HG03139 (cell line): Measurements from ENCODE around the gene CCNJ.
A peak's percentile ranks its signal among the peaks of the same experiment; 100 is the strongest.
"Not testable (repeated sequence)": the region's sequence is repeated elsewhere in the genome, so short reads cannot be mapped to it uniquely, and the experiment has no call there.

ENCODE experiments used
- ATAC-seq: cut with Tn5 transposase; IDR thresholded peaks from one replicate; pipeline ENCODE4 v1.9.1; 2021; ENCODE audit not compliant: unreplicated experiment

The CCNJ gene

GRCh38 chr10:96043033-96043892, at the start of gene CCNJ:
Gene CCNJ (plus strand): TSS chr10:96043583. CDS start chr10:96044394, 811 bp downstream.
- peak; percentile 90 for ATAC-seq

DNA sequence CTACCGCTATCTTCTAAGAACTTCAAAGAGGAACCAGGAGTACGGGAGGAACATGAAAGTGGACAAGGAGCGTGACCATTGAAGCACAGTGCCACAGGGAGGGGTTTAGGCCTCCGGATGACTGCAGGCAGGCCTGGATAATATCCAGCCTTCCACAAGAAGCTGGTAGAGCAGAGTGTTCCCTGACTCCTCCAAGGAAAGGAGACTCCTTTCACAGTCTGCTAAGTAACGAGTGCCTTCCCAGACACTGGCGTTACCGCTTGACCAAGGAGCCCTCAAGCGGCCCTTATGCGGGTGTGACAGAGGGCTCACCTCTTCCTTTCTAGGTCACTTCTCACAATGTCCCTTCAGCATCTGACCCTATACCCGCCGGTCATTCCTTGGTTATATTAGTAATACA, 49.0 kb upstream of the CCNJ start:
- ATAC-seq, result not testable (repeated sequence)

DNA sequence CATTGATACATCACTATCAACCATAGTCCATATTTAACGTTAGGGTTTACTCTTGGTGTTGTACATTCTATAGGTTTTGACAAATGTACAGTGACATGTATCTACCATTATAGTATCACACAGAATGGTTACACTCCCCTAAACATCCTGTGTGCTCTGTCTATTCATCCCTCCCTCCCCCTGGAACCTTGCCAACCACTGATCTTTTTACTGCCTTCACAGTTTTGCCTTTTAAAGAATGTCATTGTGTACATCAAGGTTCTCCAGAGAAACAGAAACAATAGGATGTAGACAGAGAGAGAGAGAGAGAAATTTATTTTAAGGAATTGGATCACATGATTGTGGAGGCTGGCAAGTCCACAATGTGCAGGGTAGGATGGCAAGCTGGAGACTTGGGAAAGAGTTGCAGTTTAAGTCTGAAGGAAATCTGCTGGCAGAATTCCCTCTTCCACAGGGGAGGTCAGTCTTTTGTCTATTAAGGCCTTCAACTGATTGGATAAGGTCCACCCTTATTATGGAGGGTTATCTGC, 45.1 kb upstream of the CCNJ start:
- no peak for ATAC-seq

DNA sequence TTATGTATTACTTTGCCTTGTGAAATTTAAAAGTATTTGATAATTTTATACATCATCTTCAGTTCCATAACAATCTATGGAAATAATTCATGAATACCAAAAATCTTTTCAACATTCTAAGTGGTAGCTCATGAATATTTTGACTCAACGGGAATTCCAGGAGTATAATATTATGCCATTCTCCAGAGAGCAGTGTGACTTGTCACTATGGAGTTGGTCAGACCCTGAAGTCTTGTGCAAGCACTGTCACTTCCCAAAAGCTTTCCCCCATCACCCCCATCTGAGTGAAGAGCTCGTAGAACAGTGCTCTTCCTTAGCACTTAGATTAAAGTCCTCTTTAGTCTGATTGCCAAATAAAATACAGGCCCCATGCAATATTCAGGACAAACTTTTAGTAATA, 29.4 kb upstream of the CCNJ start:
- ATAC-seq, result no peak

DNA sequence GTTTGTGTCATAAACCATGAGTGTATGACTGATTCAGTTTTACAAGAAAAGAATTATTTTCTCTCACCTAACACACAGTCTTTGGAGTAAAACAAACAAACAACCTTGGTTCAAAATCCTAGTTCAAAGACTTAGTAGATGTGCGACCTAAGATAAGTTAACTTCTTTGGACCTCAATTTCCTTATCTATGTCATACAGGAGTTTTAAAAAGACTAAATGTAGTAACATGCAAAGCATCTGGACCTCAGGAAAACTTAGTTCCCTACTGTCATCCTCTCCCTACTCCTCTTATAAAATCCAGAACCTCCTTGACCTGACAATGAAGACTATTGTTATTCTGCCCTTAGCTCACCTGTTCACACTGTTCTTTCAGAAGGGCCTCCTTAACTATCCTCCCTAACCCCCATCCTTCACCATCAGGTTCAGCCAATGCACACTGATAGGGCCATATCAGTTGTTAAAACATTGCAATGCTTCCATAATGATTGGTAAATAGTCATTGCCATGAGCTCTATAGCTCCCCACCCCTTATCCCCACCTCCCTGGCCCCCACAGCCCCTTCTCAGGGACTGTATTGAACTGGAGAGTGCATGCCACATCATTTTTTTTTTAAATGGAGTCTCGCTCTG, 28.8 kb upstream of the CCNJ start:
- ATAC-seq, result no peak

- peak; percentile 70 for ATAC-seq
Observed at GRCh38 chr10:96017191-96017687, 26.1 kb upstream of the CCNJ start.

- ATAC-seq, result no peak
Observed at GRCh38 chr10:96021332-96021731, 22.1 kb upstream of the CCNJ start.

GRCh38 chr10:96022739-96023138, 20.6 kb upstream of the CCNJ start:
- ATAC-seq, result no peak

- no peak for ATAC-seq
Observed at GRCh38 chr10:96023168-96023567, 20.2 kb upstream of the CCNJ start.

GRCh38 chr10:96025566-96025965, 17.8 kb upstream of the CCNJ start:
- ATAC-seq, result peak; percentile 47

DNA sequence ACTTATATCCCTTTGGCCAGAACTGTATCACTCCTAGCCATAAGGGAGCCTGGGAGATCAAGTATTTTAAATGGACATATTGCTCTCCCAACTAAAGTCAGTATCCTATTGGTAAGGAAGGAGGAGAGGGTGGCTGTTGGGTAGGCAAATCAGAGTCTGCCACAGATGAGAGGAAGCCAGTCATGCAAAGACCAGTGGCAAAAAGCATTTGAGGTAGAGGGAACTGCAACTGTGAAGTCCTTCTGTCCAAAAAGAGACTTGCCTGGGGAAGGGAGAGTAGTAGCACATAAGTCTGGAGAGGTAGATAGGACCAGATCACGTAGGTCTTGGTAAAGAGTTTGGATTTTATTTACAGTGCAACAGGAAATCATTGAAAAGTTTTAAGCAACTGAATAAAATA, 8.8 kb upstream of the CCNJ start:
- no peak for ATAC-seq

- ATAC-seq, result no peak
Observed at GRCh38 chr10:96038476-96039387, 4.7 kb upstream of the CCNJ start.

DNA sequence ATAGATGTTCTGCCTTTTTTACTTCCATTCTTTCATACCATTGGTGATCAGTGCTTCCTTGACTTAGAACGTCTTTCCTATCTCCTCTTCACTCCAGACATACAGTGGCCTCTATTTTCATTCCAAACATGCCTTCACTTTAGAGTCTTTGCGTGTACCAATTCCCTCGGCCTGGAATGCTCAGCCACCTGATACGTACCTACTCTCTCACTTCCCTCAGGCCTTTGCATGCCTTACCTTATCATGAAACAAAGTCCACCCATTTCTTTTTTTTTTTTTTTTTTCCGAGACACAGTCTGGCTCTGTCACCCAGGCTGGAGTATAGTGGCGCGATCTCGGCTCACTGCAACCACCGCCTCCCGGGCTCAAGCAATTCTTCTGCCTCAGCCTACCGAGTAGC, 2.2 kb upstream of the CCNJ start:
- no peak for ATAC-seq

DNA sequence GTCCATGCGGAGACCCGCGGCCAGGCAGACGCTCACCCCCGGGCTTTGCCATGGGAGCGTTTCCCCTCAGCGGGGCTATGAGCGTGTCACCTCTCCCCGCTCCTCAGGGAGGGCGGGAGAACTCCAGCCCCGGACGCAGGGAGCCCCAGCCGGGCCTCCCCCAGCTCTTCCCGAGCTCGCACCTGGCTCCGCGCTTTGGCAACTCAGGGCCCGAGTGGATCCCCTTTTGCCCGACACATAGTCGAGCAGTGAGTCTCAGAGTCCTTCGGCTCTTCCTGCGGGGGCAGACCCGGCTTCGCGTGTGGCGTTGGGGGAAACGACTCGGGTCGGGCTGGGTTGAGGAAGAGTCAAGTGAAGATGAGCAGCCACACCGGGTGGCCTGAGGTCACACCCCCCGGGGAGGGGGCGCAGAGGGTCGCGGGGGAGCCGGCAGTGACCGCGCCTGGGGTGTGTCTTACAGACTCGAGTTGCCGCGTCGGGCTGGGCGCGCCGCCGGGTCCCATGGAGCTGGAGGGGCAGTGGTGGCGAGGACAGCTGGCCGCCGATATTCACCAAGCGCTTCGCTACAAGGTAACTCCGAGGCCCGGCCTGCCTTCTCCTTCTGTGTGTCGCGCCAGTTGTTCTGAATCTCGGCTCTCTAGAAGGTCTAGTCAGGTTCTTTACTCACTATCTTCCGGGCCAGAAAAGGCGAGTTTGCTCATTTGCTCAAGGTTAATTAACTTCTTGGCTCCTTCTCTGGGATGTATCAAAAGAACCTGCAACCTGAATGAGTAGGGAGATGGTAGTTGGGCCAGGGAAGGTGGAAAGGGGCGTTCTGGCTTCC, 721 bp downstream of the CCNJ start:
- peak; percentile 28 for ATAC-seq

DNA sequence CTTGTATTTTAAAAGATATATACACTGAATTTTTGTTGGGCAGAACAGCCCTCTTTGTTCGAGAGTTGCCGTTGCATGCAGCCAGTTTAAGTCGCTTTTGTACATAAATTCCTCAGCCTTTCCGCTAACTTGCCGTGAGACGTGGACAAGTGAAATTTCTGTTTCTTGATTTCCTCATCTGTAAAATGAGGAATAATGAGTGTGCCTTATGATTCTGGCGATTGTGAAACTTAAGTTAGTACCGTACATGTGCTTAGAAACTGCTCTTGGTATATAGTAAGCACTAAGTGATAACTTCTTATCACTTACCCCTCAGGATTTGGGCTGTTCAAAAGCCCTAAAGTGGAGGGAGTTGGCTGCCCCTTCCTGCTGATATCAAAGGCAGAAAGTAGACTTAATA, 1.4 kb downstream of the CCNJ start:
- ATAC-seq, result no peak

- no peak for ATAC-seq
Observed at GRCh38 chr10:96046546-96046945, 3.2 kb downstream of the CCNJ start.

- no peak for ATAC-seq
Observed at GRCh38 chr10:96047004-96047649, 3.7 kb downstream of the CCNJ start.

DNA sequence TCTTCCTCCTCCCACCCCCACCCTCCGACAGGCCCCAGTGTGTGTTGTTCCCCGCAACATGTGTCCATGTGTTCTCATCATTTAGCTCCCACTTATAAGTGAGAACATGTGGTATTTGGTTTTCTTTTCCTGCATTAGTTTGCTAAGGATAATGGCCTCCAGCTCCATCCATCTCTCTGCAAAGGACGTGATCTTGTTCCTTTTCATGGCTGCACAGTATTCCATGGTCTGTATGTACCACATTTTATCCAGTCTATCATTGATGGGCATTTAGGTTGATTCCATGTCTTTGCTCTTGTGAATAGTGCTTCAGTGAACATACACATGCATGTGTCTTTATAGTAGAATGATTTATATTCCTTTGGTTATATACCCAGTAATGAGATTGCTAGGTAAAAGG, 4.5 kb downstream of the CCNJ start:
- not testable (repeated sequence) for ATAC-seq

DNA sequence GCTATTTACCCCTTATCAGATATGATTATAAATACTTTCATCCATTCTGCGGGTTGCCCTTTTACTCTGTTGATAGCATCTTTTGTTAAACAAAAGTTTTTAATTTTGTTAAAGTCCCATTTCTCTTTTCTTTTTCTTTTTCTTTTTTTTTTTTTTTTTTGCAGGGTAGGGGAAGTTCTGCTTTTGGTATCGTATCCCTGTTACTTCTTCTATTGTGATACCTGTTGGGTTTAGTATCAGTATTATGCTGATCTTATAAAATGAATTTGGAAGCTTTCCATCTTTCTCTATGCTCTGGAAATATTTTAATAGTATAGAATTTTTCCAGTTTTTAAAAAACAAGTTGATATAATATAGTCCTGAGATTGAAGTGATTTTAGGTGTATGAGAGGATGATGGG, 6.0 kb downstream of the CCNJ start:
- no peak for ATAC-seq

DNA sequence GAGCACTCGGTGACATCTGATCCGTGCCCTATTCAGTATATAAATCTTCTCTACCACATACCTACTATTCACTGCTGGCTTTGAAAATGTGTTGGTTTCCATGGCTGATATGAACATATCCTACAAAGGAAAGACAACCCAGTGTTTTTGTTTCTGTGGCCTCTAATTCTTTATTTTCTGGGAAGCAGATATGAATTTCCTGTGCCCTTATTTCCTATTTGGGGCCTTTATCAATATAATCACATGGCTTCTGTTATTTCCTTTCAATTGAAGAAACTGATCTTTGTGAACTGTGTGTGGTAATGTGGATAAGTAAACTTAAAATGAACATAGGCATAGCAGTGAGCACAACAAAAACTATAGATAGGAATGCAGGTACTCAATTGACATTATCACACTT, 10.6 kb downstream of the CCNJ start:
- ATAC-seq, result no peak
